GM21529 (cell line): Measurements from ENCODE around the gene PPM1M.

Source experiments
- ATAC-seq: cut with Tn5 transposase; IDR thresholded peaks from one replicate; pipeline ENCODE4 v1.9.1; 2021; ENCODE audit not compliant: unreplicated experiment

The PPM1M gene

GRCh38 chr3:52230461-52230860 is 15.1 kb upstream of the PPM1M start:
- ATAC-seq: no peak

DNA sequence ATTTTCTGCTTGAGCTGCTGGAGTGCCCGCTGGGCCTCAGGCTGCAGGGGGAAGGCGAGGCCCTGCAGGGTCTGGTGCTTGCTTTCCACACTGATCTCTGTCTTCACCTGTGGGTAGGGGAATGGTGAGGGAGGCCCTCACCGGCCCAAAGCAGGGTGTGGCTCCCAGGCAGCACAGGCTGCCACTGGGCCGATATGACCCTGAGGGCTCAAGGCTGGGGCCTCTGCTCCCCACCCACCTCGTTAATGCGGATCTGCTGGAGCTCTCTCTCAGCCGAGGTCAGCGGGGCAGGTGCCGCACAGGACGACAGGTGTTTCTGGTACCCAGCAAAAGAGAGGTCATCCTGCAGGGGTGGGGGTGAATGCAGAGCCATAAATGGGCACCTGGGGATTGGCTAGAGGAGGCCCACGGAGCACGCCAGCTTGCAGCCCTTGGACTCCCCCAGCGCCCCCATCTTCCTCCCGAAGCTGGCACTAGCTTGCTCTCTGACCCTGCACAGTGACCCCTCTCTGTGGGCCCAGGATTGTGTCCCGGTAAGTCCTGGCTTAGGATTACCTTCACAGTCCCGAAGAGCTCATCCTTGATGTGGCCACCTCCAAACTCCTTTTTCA is 14.6 kb upstream of the PPM1M start:
- ATAC-seq: no peak

GRCh38 chr3:52231502-52232278 is 13.9 kb upstream of the PPM1M start:
- ATAC-seq: peak; percentile 41

DNA sequence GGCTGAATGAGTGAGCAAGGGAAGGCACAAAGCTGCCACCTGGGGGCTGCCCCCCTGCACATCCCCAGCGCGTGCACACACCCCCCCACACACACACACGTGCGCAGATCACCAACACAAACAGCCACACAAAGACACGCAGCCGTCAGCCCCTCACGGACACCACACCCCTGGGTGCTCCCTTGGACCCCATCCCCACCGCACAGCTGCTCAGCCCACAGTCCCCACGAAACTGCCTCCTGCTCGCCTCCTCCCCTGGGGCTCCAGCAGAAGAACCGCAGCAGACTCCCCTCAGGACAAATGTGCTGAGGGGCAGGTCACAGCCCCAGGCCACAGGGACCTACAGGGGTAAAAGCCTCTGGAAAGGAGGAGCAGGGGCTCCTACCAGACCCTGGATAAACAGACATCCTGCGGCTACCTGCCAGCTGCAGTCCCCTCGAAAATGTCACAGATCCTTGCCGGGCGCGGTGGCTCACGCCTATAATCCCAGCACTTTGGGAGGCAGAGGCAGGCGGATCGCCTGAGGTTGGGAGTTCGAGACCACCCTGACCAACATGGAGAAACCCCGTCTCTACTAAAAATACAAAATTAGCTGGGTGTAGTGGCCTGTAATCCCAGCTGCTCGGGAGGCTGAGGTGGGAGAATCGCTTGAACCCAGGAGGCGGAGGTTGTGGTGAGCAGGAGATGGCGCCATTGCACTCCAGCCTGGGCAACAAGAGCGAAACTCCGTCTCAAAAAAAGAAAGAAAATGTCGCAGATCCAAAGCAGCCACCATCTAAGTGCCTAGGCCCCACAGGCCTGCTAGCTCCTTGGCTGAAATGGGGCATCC is 13.1 kb upstream of the PPM1M start:
- no peak for ATAC-seq

DNA sequence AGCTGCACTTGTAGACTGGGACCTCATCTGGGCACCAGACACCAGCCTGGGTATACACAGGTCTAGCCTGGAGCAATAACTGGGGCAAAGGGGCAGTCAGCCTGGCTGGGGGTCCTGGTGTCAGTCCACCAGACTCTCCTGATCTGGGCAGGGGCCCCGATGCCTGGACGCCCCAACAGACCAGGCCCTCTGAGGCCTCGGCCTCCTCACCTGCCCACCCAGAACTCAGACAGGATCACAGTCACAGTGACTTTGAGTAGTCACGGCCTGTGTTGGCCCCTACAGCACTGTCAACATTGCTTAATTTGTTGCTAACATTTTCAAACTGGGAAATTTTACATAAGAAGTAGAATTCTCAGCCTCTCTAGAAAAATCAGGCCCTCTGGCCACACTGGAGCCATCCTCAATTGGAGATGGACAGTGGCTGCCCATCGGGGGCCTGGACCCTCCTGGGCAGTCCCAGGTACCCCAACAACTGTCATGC is 12.4 kb upstream of the PPM1M start:
- no peak for ATAC-seq

GRCh38 chr3:52233968-52234367 is 11.6 kb upstream of the PPM1M start:
- no peak for ATAC-seq

DNA sequence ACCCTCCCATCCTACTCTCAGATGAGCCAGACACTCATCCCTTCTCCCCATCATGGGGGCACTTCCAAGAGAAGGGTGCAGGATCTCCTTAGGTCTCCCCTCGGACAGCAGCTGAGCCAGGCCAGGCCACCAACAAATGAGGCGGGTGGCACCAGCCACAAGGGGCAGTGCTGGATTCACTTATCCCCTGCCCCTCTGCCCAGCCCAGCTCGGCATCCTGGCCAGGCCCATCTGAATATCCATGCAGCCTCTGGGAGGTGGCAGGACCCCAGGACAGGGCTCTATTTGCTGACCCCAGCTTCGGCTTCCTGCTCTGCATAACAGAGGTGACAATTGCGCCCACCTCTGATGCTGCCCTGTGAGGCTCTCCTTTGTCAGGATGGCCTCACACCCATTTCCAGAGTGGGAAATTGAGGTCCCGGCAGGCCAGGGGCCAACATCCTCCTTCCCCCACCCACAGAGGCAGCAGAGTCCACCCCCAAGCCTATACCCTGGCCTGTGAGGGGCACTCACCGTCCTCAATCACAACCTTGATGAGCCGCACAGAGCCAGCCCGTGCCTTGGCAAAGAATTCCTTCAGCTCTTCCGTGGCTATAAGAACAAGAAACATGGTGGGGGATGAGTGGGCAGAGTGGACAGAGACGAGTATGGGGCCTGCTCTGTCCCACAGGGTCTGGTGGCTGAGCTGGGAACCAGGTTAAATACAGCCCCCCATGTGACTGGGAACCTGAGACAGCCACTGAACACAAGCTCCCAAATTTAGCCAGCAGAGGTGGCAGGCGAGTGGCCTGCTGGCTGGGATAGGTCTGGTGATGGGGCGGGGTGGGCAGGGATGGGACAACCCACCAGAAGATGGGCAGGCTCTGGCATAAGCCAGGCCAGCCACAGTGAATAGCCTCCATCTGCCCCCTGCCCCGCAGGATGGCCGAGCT is 10.8 kb upstream of the PPM1M start:
- no peak for ATAC-seq

DNA sequence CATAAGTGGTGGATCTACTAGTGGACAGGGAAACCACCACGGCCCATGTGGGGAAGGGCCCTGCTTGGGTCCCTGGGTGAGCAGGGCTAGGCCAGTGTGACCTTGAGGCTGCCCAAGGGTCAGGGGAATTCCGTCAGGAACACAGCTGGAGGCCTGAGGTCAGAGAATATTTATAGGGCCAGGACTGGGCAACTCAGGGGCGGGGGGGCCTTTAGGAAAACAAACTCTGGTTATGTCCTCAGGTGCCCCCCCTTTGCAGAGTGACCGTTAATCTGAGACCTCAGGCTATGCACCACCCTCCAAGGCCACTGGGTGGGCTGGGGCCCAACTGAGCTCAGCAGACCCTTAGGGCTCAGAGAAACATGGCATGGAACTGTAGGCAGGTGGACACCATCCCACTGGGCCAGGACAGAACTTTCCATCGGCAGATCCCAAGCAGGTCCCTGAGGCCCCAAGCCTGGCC is 9.1 kb upstream of the PPM1M start:
- ATAC-seq: no peak

GRCh38 chr3:52237006-52237656 is 8.4 kb upstream of the PPM1M start:
- ATAC-seq: no peak

GRCh38 chr3:52237657-52238172 is 7.8 kb upstream of the PPM1M start:
- no peak for ATAC-seq

- peak; percentile 10 for ATAC-seq
Measured at GRCh38 chr3:52238193-52238760, 7.3 kb upstream of the PPM1M start.

- ATAC-seq: peak; percentile 66
Measured at GRCh38 chr3:52238761-52239701, 6.5 kb upstream of the PPM1M start, which contains the start of gene TWF2. Gene TWF2 (minus strand): TSS chr3:52239158. CDS start chr3:52239016, 142 bp downstream.

DNA sequence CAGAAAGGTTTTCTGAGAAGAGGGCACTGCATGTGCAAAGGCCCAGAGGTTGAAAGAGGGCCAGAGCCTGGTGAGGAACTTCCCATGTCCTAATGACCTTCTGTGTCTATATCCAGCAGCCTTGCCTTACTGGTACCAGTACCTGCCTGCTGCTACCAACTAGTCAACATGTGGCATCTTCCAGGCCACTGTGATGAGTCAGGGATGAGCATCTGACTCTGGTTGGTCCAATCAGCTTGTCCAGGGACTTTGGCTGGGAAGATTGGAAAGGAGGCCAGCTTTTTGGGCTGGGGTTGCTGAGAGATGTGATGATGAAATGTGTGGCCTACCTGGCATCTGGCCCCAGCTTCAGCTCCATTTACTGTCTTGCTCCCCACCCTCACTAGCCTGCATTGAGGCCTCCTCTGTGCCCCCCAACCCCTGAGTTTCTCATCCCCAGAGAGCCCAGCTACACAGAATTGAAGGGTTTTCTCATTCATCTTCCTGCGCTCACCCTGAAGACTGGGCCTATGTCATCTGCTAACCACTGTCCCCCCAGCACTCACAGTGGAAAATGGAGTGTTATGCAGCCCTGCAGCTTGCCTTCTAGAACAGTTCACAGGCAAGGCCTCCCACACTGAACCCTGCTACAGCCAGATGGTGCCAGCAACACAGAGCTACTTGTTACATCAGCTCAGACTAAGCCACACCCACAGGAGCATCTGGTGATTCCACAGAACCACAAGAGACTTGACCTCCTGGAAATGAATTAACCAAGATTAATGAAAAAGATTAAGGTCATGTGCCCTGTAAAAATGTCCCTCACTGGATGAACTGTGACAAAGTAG is 5.3 kb upstream of the PPM1M start:
- no peak for ATAC-seq

- no peak for ATAC-seq
Measured at GRCh38 chr3:52240886-52241370, 4.6 kb upstream of the PPM1M start.

GRCh38 chr3:52242039-52242438 is 3.5 kb upstream of the PPM1M start:
- no peak for ATAC-seq

DNA sequence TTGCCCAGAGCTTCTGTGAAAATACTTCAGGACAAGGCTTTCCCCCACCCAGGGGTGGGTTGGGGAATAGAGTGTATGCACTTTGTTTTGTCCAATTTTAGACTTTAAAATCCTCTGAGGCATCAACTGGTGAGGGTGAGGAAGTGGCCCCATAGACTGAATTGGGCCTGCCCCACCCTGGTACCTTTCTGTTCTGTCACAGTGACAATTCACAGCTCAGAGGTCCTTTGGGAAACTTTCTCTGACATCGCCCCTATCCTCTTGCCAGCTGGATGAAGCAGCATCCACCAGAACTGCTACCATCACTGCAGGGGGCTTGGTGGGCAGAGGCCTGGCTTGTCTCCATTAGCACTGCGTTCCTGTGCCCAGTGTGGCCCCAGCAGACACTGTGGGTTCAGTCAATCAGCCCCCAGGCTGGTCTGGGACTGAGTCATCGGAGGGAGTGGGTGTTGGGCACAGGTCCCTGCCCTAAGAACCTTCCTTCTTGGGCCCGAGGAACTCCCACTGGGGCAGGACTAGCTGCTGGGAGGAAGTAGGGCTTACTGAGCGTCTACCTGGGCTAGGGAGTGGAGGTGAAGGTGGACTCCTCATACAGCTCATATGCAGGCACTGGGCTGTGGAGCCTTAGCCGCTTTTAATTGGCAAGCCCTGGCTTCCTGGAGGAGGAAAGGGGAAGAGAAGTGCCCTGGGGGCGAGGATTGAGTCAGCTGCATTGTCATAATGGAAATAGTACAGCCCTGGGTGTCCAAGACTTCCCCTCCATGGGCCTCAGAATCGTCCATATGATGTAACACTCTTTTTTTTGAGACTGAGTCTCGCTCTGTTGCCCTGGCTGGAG is 1.5 kb upstream of the PPM1M start:
- peak; percentile 39 for ATAC-seq
